ENCODE data around the gene SHISA7.

DNA sequence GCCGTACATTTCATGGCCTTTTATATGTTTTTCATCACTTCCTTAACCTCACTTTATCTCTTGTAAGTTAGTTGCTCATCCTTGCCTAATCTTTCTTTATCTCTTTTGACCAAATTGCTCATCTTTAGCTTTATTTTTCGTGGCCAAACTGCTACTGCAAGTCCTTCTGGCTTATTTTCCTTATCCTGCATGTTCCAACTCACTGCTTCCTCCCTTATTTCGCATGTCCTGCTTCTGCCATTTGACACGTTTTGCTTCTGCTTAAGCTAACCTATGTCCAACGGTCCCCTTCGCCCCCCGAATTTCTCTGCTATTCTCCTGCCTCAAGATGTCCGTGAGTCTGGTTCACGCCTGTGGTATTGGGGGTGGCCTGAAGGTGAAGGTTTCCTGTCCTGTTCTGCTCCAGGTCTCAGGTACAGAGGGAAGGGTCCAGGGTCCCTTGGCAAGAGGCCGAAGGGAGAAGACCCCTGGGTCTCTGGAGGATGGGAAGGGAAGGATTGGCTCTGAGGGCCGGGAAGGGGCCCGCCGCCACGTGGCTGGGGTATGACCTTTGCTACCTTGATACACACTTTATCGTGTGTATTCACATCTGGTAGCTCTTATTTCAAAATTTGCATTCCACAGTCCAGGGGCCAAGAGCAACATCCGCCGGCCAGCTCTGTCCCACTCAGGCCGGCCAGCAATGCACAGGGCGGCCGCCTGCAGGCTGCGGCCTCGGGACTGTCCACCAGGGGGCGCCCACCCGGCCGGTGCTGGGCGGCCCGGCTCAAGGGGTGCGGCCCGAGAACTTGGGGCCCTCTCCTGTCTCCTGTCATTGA is 24.3 kb upstream of the SHISA7 start:
- TF ChIP-seq, protein P1, sequence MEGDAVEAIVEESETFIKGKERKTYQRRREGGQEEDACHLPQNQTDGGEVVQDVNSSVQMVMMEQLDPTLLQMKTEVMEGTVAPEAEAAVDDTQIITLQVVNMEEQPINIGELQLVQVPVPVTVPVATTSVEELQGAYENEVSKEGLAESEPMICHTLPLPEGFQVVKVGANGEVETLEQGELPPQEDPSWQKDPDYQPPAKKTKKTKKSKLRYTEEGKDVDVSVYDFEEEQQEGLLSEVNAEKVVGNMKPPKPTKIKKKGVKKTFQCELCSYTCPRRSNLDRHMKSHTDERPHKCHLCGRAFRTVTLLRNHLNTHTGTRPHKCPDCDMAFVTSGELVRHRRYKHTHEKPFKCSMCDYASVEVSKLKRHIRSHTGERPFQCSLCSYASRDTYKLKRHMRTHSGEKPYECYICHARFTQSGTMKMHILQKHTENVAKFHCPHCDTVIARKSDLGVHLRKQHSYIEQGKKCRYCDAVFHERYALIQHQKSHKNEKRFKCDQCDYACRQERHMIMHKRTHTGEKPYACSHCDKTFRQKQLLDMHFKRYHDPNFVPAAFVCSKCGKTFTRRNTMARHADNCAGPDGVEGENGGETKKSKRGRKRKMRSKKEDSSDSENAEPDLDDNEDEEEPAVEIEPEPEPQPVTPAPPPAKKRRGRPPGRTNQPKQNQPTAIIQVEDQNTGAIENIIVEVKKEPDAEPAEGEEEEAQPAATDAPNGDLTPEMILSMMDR (IDR thresholded peaks at IDR 0.05 in 4 of 5, conservative IDR thresholded peaks at IDR 0.05 in 1 of 5), result peak; percentile 79 to 98 (median 95)
- no peak for TF ChIP-seq POLR2A (IDR thresholded peaks at IDR 0.05)
